ENCODE data around the gene EXTL1. TPM values are rescaled to one million over a fixed set of nuclear protein-coding genes. Genes with fewer than 3 reads are reported as not detected.

EXTL1 gene
- total RNA-seq, 1 experiment from 2014 or later, result 0.15 TPM

GRCh38 chr1:26019641-26020315 lies 1.8 kb upstream of the EXTL1 start (continued):
- TF ChIP-seq FOSL1 (IDR thresholded peaks at IDR 0.05; ENCODE audit: low read depth), result no peak
- TF ChIP-seq SP1 (IDR thresholded peaks at IDR 0.05; ENCODE audit: low read depth), result no peak
- TF ChIP-seq CBX3 (IDR thresholded peaks at IDR 0.05; ENCODE audit: low read depth), result no peak
- TF ChIP-seq POLR2AphosphoS5 (IDR thresholded peaks at IDR 0.05; ENCODE audit: low read depth, low read length), result no peak
- no peak for TF ChIP-seq REST (IDR thresholded peaks at IDR 0.05; ENCODE audit: low read depth)

- H3K27me3 ChIP-seq (ENCODE audit: insufficient read depth, low read length), result no peaks in the 10 kb centered on the region
- no TSS peak for BruUV-seq (replicated peaks)
- H3K9me2 ChIP-seq (ENCODE audit: insufficient read depth), result no peaks in the 10 kb centered on the region
- no peaks in the 10 kb centered on the region for H3K36me3 ChIP-seq (ENCODE audit: control insufficient read depth in 1 of 2, insufficient read depth in 2 of 2, low read length in 2 of 2)
- no peaks in the 10 kb centered on the region for H3K9me3 ChIP-seq (ENCODE audit: control insufficient read depth in 1 of 2, insufficient read depth in 1 of 2, low read depth in 1 of 2, low read length in 2 of 2)
- no peak overlapping the region for H3K27ac ChIP-seq (ENCODE audit: low read depth, low read length)
- H3K4me2 ChIP-seq (ENCODE audit: low read length), result no peak overlapping the region
- H3K9ac ChIP-seq (ENCODE audit: low read length), result no peak overlapping the region
- RAD21 ChIA-PET (ENCODE audit: low non-redundant PET in 1 of 2, low total read pairs in 2 of 2, uncharacterized antibody in 2 of 2, unreplicated experiment in 2 of 2), result no interaction called here
- DNase-seq (ENCODE audit: low read depth, low spot score) (no peak), ATAC-seq (no peak)
- intact Hi-C loops (cut with micrococcal nuclease), result no loop called here
- no peak overlapping the region for H2AFZ ChIP-seq (ENCODE audit: low read depth, low read length, poor library complexity, severe bottlenecking)
- H3K4me3 ChIP-seq (replicated peaks in 1 of 2; ENCODE audit: low read depth in 1 of 2, low read length in 2 of 2), result no peak overlapping the region
- H3K4me1 ChIP-seq (ENCODE audit: control insufficient read depth in 1 of 2, insufficient read depth in 2 of 2, low read length in 2 of 2), result 0 out of 4 replicates have a peak, but pooled peaks cover 0 to 5% of the 10 kb centered on the region in 2 experiments
- H4K20me1 ChIP-seq (ENCODE audit: insufficient read depth), result no peaks in the 10 kb centered on the region
- CTCF ChIA-PET, result no interaction called here
- no peaks in the 10 kb centered on the region for H3K79me2 ChIP-seq (ENCODE audit: insufficient read depth, low read length)
- POLR2A ChIA-PET, result no interaction called here
- TF ChIP-seq EGR1 (IDR thresholded peaks at IDR 0.05; ENCODE audit: low read depth) (no peak), RAD21 (IDR thresholded peaks at IDR 0.05; ENCODE audit: low read depth) (no peak), YY1 (IDR thresholded peaks at IDR 0.05; ENCODE audit: extremely low read depth, insufficient replicate concordance, low read depth, low read length) (no peak), ELF1 (IDR thresholded peaks at IDR 0.05; ENCODE audit: borderline replicate concordance, low read depth) (no peak), TCF7L2 (IDR thresholded peaks at IDR 0.05; ENCODE audit: borderline replicate concordance, extremely low read depth, insufficient read depth, insufficient read length) (no peak), REST (IDR thresholded peaks at IDR 0.05; ENCODE audit: low read depth) (no peak), EZH2phosphoT487 (IDR thresholded peaks at IDR 0.05; ENCODE audit: borderline replicate concordance) (no peak), EZH2 (IDR thresholded peaks at IDR 0.05) (no peak), JUND (IDR thresholded peaks at IDR 0.05) (no peak), SP1 (IDR thresholded peaks at IDR 0.05; ENCODE audit: low read depth) (no peak), CEBPB (IDR thresholded peaks at IDR 0.05; ENCODE audit: low read depth) (no peak)
- TF ChIP-seq, protein P1, sequence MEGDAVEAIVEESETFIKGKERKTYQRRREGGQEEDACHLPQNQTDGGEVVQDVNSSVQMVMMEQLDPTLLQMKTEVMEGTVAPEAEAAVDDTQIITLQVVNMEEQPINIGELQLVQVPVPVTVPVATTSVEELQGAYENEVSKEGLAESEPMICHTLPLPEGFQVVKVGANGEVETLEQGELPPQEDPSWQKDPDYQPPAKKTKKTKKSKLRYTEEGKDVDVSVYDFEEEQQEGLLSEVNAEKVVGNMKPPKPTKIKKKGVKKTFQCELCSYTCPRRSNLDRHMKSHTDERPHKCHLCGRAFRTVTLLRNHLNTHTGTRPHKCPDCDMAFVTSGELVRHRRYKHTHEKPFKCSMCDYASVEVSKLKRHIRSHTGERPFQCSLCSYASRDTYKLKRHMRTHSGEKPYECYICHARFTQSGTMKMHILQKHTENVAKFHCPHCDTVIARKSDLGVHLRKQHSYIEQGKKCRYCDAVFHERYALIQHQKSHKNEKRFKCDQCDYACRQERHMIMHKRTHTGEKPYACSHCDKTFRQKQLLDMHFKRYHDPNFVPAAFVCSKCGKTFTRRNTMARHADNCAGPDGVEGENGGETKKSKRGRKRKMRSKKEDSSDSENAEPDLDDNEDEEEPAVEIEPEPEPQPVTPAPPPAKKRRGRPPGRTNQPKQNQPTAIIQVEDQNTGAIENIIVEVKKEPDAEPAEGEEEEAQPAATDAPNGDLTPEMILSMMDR (IDR thresholded peaks at IDR 0.05 in 2 of 3, conservative IDR thresholded peaks at IDR 0.05 in 1 of 3; ENCODE audit: borderline replicate concordance in 1 of 3, insufficient read depth in 1 of 3, low read depth in 2 of 3, low read length in 2 of 3), result no peak
- TF ChIP-seq, protein P2, sequence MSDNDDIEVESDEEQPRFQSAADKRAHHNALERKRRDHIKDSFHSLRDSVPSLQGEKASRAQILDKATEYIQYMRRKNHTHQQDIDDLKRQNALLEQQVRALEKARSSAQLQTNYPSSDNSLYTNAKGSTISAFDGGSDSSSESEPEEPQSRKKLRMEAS (IDR thresholded peaks at IDR 0.05), result no peak
Observed at GRCh38 chr1:26020330-26020768, 1.2 kb upstream of the EXTL1 start.
